CD4-positive, alpha-beta T cell (primary cell): ENCODE measurements around the gene HDAC10. TPM values are rescaled to one million over a fixed set of nuclear protein-coding genes. Genes with fewer than 3 reads are reported as not detected.

ENCODE experiments used
- ATAC-seq: fragments of 200-7000 bp; cut with Tn5 transposase; one replicate; pipeline ENCODE4 v1.10.0; 2022; ENCODE audit warnings: mild to moderate bottlenecking; ENCODE audit not compliant: poor library complexity
- CTCF ChIA-PET: fragments of 350-600 bp; sonication (Branson Sonifier 250); formaldehyde crosslinking; loops from one replicate; lab custom pipeline; 2021; ENCODE audit warnings: antibody characterized with exemption, inconsistent platforms; lab: Charles Lee
- POLR2A ChIA-PET: fragments of 350-600 bp; sonication (Branson Sonifier 250); formaldehyde crosslinking; loops from one replicate; lab custom pipeline; 2021; ENCODE audit warnings: antibody characterized with exemption, inconsistent platforms; lab: Charles Lee
- DNase-seq, 14 experiments: peaks; one replicate each; pipeline ENCODE4 v3.0.0-alpha.2; 2013 to 2020; ENCODE audit warnings: mixed read lengths in 2 of 14
- H3K27ac ChIP-seq, 2 donors: one replicate each; pipeline versions ENCODE4 v1.5.1 to v1.7.0; 2013; ENCODE audit warnings: low read length in 2 of 2, low read depth in 1 of 2, mild to moderate bottlenecking in 1 of 2
- H3K27me3 ChIP-seq, 2 experiments: 1 replicate in 1 of 2; 2 replicates in 1 of 2; pipeline versions ENCODE4 v1.6.1 to v1.7.0; 2013; ENCODE audit warnings: low read length in 2 of 2, control low read depth in 1 of 2, mild to moderate bottlenecking in 1 of 2, moderate library complexity in 1 of 2; ENCODE audit not compliant: insufficient read depth in 2 of 2, control insufficient read depth in 1 of 2
- H3K36me3 ChIP-seq: one replicate; pipeline ENCODE4 v1.6.1; 2013; ENCODE audit warnings: low read length, control low read depth; ENCODE audit not compliant: insufficient read depth
- H3K4me1 ChIP-seq: one replicate; pipeline ENCODE4 v1.6.1; 2013; ENCODE audit warnings: low read length, control low read depth; ENCODE audit not compliant: insufficient read depth
- H3K4me3 ChIP-seq: one replicate; pipeline ENCODE4 v1.5.1; 2013; ENCODE audit warnings: mild to moderate bottlenecking, low read length, moderate library complexity
- H3K9me3 ChIP-seq, 2 experiments: 1 replicate in 1 of 2; 2 replicates in 1 of 2; pipeline versions ENCODE4 v1.6.1 to v1.7.0; 2013; ENCODE audit warnings: low read length in 2 of 2, mild to moderate bottlenecking in 2 of 2, control low read depth in 1 of 2, moderate library complexity in 1 of 2; ENCODE audit not compliant: control insufficient read depth in 1 of 2, insufficient read depth in 1 of 2
- H3K27ac Mint-ChIP-seq: one replicate; pipeline ENCODE4 v1.8.0; 2020; ENCODE audit warnings: mixed read lengths
- H3K27me3 Mint-ChIP-seq: one replicate; pipeline ENCODE4 v1.8.0; 2021; ENCODE audit warnings: mixed read lengths
- H3K36me3 Mint-ChIP-seq: one replicate; pipeline ENCODE4 v1.8.0; 2021; ENCODE audit warnings: low read depth, mixed read lengths
- H3K4me1 Mint-ChIP-seq: one replicate; pipeline ENCODE4 v1.8.0; 2021; ENCODE audit warnings: low read depth, mixed read lengths
- H3K4me3 Mint-ChIP-seq: one replicate; pipeline ENCODE4 v1.8.0; 2020; ENCODE audit warnings: mild to moderate bottlenecking, mixed read lengths
- H3K9me3 Mint-ChIP-seq: one replicate; pipeline ENCODE4 v1.8.0; 2020; ENCODE audit warnings: mixed read lengths
- intact Hi-C, 2 experiments: fragments of 100-400 bp; cut with DNase I in 1 of 2; cut with micrococcal nuclease in 1 of 2; formaldehyde crosslinking; loops; one replicate each; pipeline versions ENCODE4 v1.15.1 to v1.9.0; 2023 to 2025; cut with DNase I, micrococcal nuclease
- total RNA-seq, 174 experiments: library from RNA in 2 of 174; stranded (reverse) in 2 of 174; gene quantifications; one replicate each; pipeline ENCODE4 v1.2.3 and lab custom pipeline; 2021 to 2026
- TF ChIP-seq, protein P1 (sequence below): fragments of 200-600 bp; IDR thresholded peaks from one replicate; pipeline ENCODE4 v1.8.0; 2022; ENCODE audit warnings: antibody characterized with exemption, mild to moderate bottlenecking

The HDAC10 gene
- total RNA-seq, 2 experiments from 2014 or later = 87.3 to 88.7 TPM

DNA sequence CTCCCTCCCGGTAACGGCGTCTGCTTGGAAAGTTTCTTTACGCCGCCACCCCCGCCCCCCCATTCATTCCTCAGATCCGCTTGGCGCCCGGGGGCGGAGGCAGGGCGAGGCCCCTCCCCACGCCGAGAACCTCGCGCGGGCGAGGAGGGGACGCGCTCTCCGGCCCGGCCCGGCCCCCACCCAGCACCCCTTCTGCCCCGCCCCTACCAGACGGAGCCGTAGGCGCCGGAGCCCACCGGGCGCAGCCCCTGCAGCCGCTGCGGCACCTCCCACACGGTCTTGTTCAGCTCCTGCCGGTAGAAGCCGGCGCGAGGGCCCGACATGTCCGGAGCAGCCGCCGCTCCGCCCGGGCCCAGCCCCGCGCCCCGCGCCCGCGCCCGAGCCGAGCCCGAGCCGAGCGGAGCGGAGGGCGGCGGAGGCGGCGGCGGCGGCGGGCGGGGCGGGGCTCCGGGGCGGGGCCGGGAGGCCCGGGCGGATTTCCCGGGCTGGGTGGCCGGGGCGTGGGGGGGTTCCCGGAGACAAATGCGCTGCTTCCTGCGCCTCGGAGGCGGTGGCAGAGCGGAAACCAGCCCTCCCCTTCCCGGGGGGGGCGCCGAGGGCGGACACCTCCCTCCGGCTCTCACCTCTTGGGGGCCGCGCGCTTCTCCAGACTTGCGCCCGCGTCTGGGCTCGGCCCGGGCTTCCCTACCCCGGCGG lies 19.1 kb upstream of the HDAC10 start, which contains the start of gene MAPK11:
MAPK11 (minus strand) TSS at position 411 of the 696 bp plus-strand sequence; CDS start at position 323, 88 bp downstream.
- H3K4me3 ChIP-seq = peak within 1 kb of the TSS; percentile 52
- CTCF ChIA-PET = interaction anchor here (2.1 kb wide), 1 partner anchor 72 kb away, joined by 6 read pairs; the partner anchor contains the start of gene PPP6R2

DNA sequence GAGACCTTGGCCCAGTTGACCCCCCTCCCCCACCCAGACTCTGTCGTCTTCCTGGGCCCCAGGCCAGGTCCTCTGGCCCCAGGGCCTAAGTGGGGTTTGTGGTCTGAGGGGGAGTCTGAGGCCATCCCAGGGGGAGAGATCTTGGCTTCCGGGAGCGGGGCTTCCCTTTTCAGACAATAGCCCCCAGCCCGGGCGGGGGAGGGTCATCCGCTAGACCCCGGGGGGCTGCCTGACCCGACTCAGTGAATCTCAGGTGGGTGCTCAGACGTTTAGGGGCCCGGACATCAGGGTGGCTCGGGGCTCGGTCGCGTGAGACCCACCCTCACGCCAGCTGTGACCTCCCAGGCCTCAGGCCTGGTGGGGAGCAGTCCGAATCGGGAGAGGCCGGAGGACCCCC lies 18.5 kb upstream of the HDAC10 start:
- Mint-ChIP-seq H3K9me3 (no peaks in the 10 kb centered on the region), H3K36me3 (no peaks in the 10 kb centered on the region), H3K4me1 (peaks cover 22% of the 10 kb centered on the region), H3K27me3 (peaks cover 6% of the 10 kb centered on the region), H3K27ac (no peak overlapping the region), H3K4me3 (peak overlapping the region; percentile 75)
- no peak overlapping the region for H3K27ac ChIP-seq
- ATAC-seq = no peak
- peaks cover 0 to 10% of the 10 kb centered on the region in 2 experiments for H3K9me3 ChIP-seq
- no peak for DNase-seq
- ChIA-PET CTCF (no interaction called here), POLR2A (interaction anchor here (0.6 to 1.6 kb wide), 2 partner anchors 18 to 351 kb away, joined by 3 to 5 read pairs; partner anchors contain the start of gene HDAC10)
- intact Hi-C loops = no loop called here
- H3K36me3 ChIP-seq = no peaks in the 10 kb centered on the region
- H3K4me1 ChIP-seq = peaks cover 46% of the 10 kb centered on the region
- H3K4me3 ChIP-seq = peak overlapping the region; percentile 52
- no peaks in the 10 kb centered on the region for H3K27me3 ChIP-seq
- TF ChIP-seq, protein P1, sequence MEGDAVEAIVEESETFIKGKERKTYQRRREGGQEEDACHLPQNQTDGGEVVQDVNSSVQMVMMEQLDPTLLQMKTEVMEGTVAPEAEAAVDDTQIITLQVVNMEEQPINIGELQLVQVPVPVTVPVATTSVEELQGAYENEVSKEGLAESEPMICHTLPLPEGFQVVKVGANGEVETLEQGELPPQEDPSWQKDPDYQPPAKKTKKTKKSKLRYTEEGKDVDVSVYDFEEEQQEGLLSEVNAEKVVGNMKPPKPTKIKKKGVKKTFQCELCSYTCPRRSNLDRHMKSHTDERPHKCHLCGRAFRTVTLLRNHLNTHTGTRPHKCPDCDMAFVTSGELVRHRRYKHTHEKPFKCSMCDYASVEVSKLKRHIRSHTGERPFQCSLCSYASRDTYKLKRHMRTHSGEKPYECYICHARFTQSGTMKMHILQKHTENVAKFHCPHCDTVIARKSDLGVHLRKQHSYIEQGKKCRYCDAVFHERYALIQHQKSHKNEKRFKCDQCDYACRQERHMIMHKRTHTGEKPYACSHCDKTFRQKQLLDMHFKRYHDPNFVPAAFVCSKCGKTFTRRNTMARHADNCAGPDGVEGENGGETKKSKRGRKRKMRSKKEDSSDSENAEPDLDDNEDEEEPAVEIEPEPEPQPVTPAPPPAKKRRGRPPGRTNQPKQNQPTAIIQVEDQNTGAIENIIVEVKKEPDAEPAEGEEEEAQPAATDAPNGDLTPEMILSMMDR = no peak

More for the DNA sequence above, 19.1 kb upstream of the HDAC10 start, which contains the start of gene MAPK11:
- POLR2A ChIA-PET = interaction anchor here (0.6 to 1.6 kb wide), 2 partner anchors 19 to 350 kb away, joined by 3 to 5 read pairs; partner anchors contain the start of gene HDAC10
- H3K36me3 Mint-ChIP-seq = no peaks in the 10 kb centered on the region
- peaks cover 0 to 10% of the 10 kb centered on the region in 2 experiments for H3K9me3 ChIP-seq
- H3K4me1 ChIP-seq = peaks cover 46% of the 10 kb centered on the region
- H3K9me3 Mint-ChIP-seq = no peaks in the 10 kb centered on the region
- peak within 1 kb of the TSS; percentile 78 for H3K4me3 Mint-ChIP-seq
- ATAC-seq (peak; percentile 52), DNase-seq (peak; percentile 46 to 90 (median 70))
- intact Hi-C loops = loop anchor here (2.0 to 10.0 kb wide), 3 partner anchors 17 to 345 kb away; partner anchors contain the start of gene PPP6R2 (in 1 of the 2)
- peaks cover 3% of the 10 kb centered on the region for H3K27me3 Mint-ChIP-seq
- TF ChIP-seq, protein P1 = no peak
- peaks cover 22% of the 10 kb centered on the region for H3K4me1 Mint-ChIP-seq
- no peak within 1 kb of the TSS for H3K27ac Mint-ChIP-seq
- no peaks in the 10 kb centered on the region for H3K36me3 ChIP-seq
- H3K27me3 ChIP-seq = no peaks in the 10 kb centered on the region
- no peak within 1 kb of the TSS for H3K27ac ChIP-seq

DNA sequence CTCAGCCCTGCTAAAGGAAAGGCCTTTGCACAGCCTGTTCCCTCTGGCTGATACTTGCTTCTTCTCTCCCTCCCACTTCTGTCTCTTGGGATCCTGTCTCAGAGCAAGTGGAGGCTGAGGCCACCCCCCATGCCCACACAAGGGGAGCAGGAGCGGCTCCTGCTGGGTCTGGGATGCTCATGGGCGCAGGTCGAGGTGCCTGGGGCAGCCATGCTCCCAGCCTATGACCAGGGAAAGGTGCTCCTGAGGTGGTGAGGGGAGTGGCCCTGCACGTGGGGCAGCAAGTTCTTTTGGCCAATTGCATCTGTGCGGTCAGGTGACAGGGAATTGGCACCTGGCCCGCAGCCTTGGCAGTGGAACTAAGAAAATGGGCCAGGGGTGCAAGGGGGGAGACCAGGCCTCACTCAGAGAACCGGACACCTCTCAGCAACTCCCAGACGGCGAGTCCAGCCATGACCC lies 17.6 kb upstream of the HDAC10 start:
- Mint-ChIP-seq H3K36me3 (no peaks in the 10 kb centered on the region), H3K27me3 (peaks cover 6% of the 10 kb centered on the region), H3K4me1 (peaks cover 17% of the 10 kb centered on the region), H3K9me3 (no peaks in the 10 kb centered on the region), H3K4me3 (peak overlapping the region; percentile 75), H3K27ac (no peak overlapping the region)
- peaks cover 42% of the 10 kb centered on the region for H3K4me1 ChIP-seq
- H3K9me3 ChIP-seq = peaks cover 0 to 10% of the 10 kb centered on the region in 2 experiments
- H3K27ac ChIP-seq = no peak overlapping the region
- no peaks in the 10 kb centered on the region for H3K36me3 ChIP-seq
- DNase-seq = no peak
- ATAC-seq = no peak
- H3K27me3 ChIP-seq = peaks cover under 1% of the 10 kb centered on the region in 2 experiments
- H3K4me3 ChIP-seq = no peak overlapping the region
- TF ChIP-seq, protein P1 = no peak
- ChIA-PET POLR2A (interaction anchor here (1.6 kb wide), 1 partner anchor 18 kb away, joined by 5 read pairs; the partner anchor contains the start of gene HDAC10), CTCF (no interaction called here)
- intact Hi-C loops = no loop called here
